Hepatocyte (in vitro differentiated cells): Measurements from ENCODE around the gene MAP3K2.

Source experiments
- CTCF ChIP-seq: fragments of 200-600 bp; sonication (generic); IDR thresholded peaks from 2 replicates; pipeline ENCODE4 v1.5.1; 2016; ENCODE audit warnings: antibody characterized with exemption, mild to moderate bottlenecking; ENCODE audit not compliant: poor library complexity
- EZH2 ChIP-seq: fragments of 200-600 bp; sonication (generic); IDR thresholded peaks from 2 replicates; pipeline ENCODE4 v1.6.1; 2016; ENCODE audit warnings: antibody characterized with exemption, mild to moderate bottlenecking, borderline replicate concordance

- TF ChIP-seq CTCF = no peak
- no peak for TF ChIP-seq EZH2
These were observed 112.0 kb downstream of the MAP3K2 start for GRCh38 chr2:127275789-127276188.
